Measurements from ENCODE around the gene EIF1AD. TPM values are rescaled to one million over a fixed set of nuclear protein-coding genes. Genes with fewer than 3 reads are reported as not detected.

EIF1AD gene
- total RNA-seq, 1 experiment from 2014 or later: 55.1 TPM

- TF ChIP-seq CTCF (IDR thresholded peaks at IDR 0.05; ENCODE audit: unreplicated experiment): no peak
- Mint-ChIP-seq H3K4me1 (ENCODE audit: low read depth, unreplicated experiment) (peaks cover 7% of the 10 kb centered on the region), H3K4me3 (ENCODE audit: low read depth, unreplicated experiment) (no peak overlapping the region), H3K27me3 (ENCODE audit: unreplicated experiment) (no peaks in the 10 kb centered on the region), H3K27ac (ENCODE audit: unreplicated experiment) (no peak overlapping the region), H3K36me3 (ENCODE audit: insufficient read depth, unreplicated experiment) (peaks cover 46% of the 10 kb centered on the region), H3K9me3 (ENCODE audit: low read depth, unreplicated experiment) (no peaks in the 10 kb centered on the region)
- no peak for DNase-seq
- CTCF ChIA-PET: no interaction called here
- intact Hi-C loops (cut with micrococcal nuclease; ENCODE audit: unreplicated experiment): no loop called here
- BruUV-seq (replicated peaks): no TSS peak
Observed at GRCh38 chr11:66006134-66006890, 4.4 kb upstream of the EIF1AD start.

- no peak overlapping the region for H3K4me3 Mint-ChIP-seq (ENCODE audit: low read depth, unreplicated experiment)
- BruUV-seq (replicated peaks): no TSS peak
- intact Hi-C loops (cut with micrococcal nuclease; ENCODE audit: unreplicated experiment): no loop called here
- CTCF ChIA-PET: no interaction called here
- H3K4me1 Mint-ChIP-seq (ENCODE audit: low read depth, unreplicated experiment): peaks cover 14% of the 10 kb centered on the region
- no peak for DNase-seq
- no peak overlapping the region for H3K27ac Mint-ChIP-seq (ENCODE audit: unreplicated experiment)
- H3K27me3 Mint-ChIP-seq (ENCODE audit: unreplicated experiment): no peaks in the 10 kb centered on the region
- no peak for TF ChIP-seq CTCF (IDR thresholded peaks at IDR 0.05; ENCODE audit: unreplicated experiment)
- no peaks in the 10 kb centered on the region for H3K9me3 Mint-ChIP-seq (ENCODE audit: low read depth, unreplicated experiment)
- peaks cover 60% of the 10 kb centered on the region for H3K36me3 Mint-ChIP-seq (ENCODE audit: insufficient read depth, unreplicated experiment)
Observed at GRCh38 chr11:66004186-66004585, 2.2 kb upstream of the EIF1AD start.

- no peak for TF ChIP-seq CTCF (IDR thresholded peaks at IDR 0.05; ENCODE audit: unreplicated experiment)
- no peak for DNase-seq
- CTCF ChIA-PET: interaction anchor here (0.6 to 1.5 kb wide), 4 partner anchors 18 to 115 kb away, joined by 4 to 12 read pairs (median 4); partner anchors contain the start of genes CCDC85B and FIBP
- BruUV-seq (replicated peaks): no TSS peak
- H3K27me3 Mint-ChIP-seq (ENCODE audit: unreplicated experiment): no peaks in the 10 kb centered on the region
- no peaks in the 10 kb centered on the region for H3K9me3 Mint-ChIP-seq (ENCODE audit: low read depth, unreplicated experiment)
- intact Hi-C loops (cut with micrococcal nuclease; ENCODE audit: unreplicated experiment): no loop called here
- H3K36me3 Mint-ChIP-seq (ENCODE audit: insufficient read depth, unreplicated experiment): peaks cover 63% of the 10 kb centered on the region
- peak overlapping the region; percentile 90 for H3K27ac Mint-ChIP-seq (ENCODE audit: unreplicated experiment)
- H3K4me3 Mint-ChIP-seq (ENCODE audit: low read depth, unreplicated experiment): peak overlapping the region; percentile 92
- H3K4me1 Mint-ChIP-seq (ENCODE audit: low read depth, unreplicated experiment): peaks cover 14% of the 10 kb centered on the region
Observed at GRCh38 chr11:66003291-66003690, 1.3 kb upstream of the EIF1AD start.

- peak; percentile 43 for DNase-seq
- peak overlapping the region; percentile 92 for H3K4me3 Mint-ChIP-seq (ENCODE audit: low read depth, unreplicated experiment)
- TF ChIP-seq CTCF (IDR thresholded peaks at IDR 0.05; ENCODE audit: unreplicated experiment): no peak
- no peaks in the 10 kb centered on the region for H3K9me3 Mint-ChIP-seq (ENCODE audit: low read depth, unreplicated experiment)
- H3K27me3 Mint-ChIP-seq (ENCODE audit: unreplicated experiment): no peaks in the 10 kb centered on the region
- no TSS peak for BruUV-seq (replicated peaks)
- CTCF ChIA-PET: interaction anchor here (0.6 to 1.5 kb wide), 7 partner anchors 8 to 143 kb away, joined by 3 to 12 read pairs (median 4); partner anchors contain the start of genes CCDC85B, FIBP and MUS81
- peak overlapping the region; percentile 90 for H3K27ac Mint-ChIP-seq (ENCODE audit: unreplicated experiment)
- peaks cover 64% of the 10 kb centered on the region for H3K36me3 Mint-ChIP-seq (ENCODE audit: insufficient read depth, unreplicated experiment)
- intact Hi-C loops (cut with micrococcal nuclease; ENCODE audit: unreplicated experiment): loop anchor here (1.0 kb wide), 1 partner anchor 9 kb away; no protein-coding TSS in a partner anchor
- peaks cover 14% of the 10 kb centered on the region for H3K4me1 Mint-ChIP-seq (ENCODE audit: low read depth, unreplicated experiment)
Observed at GRCh38 chr11:66002648-66003225, 780 bp upstream of the EIF1AD start.
